B cell (primary cell): Measurements from ENCODE around the gene VAC14.

Experiments
- EZH2 ChIP-seq: IDR thresholded peaks from 2 replicates; pipeline ENCODE4 v1.6.1; 2012; ENCODE audit warnings: borderline replicate concordance, low read depth, mild to moderate bottlenecking, moderate library complexity, low read length; ENCODE audit not compliant: insufficient read depth, poor library complexity, severe bottlenecking
- TF ChIP-seq, protein P1 (sequence below): fragments of 200-600 bp; IDR thresholded peaks from one replicate; pipeline ENCODE4 v1.8.0; 2022; ENCODE audit warnings: antibody characterized with exemption, mild to moderate bottlenecking

DNA sequence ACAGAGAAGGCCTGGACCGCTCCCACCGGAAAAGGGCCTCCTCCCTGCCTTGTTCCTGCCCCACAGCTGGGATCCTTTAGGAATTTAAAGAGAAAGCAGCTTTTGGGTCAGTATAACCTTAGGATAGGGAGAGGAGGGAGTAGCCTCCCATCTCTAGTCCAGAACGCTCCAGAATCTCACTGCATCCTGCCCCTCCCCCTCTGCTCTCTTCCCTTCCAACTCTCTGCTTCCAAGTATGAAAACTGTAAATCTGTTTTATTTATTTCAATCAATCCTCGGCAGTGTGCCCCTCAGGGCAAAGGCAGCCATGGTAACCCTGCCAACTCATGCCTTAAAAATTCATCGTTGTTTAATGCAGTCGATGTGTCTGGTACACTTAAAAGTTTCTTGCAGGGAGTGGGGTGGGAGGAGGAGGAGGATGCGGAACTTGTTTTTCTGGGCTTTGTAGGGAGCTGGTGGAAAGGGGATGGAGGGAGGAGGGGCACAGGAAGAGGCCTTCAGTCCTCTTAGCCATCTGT, 94.0 kb downstream of the VAC14 start:
- TF ChIP-seq, protein P1, sequence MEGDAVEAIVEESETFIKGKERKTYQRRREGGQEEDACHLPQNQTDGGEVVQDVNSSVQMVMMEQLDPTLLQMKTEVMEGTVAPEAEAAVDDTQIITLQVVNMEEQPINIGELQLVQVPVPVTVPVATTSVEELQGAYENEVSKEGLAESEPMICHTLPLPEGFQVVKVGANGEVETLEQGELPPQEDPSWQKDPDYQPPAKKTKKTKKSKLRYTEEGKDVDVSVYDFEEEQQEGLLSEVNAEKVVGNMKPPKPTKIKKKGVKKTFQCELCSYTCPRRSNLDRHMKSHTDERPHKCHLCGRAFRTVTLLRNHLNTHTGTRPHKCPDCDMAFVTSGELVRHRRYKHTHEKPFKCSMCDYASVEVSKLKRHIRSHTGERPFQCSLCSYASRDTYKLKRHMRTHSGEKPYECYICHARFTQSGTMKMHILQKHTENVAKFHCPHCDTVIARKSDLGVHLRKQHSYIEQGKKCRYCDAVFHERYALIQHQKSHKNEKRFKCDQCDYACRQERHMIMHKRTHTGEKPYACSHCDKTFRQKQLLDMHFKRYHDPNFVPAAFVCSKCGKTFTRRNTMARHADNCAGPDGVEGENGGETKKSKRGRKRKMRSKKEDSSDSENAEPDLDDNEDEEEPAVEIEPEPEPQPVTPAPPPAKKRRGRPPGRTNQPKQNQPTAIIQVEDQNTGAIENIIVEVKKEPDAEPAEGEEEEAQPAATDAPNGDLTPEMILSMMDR: no peak
- TF ChIP-seq EZH2: no peak
